Heart left ventricle (tissue), 16 donors: ENCODE data around the gene HAUS5. TPM values are rescaled to one million over a fixed set of nuclear protein-coding genes. Genes with fewer than 3 reads are reported as not detected.

Experiments
- ATAC-seq, 4 donors: fragments of 200-7000 bp; cut with Tn5 transposase; one replicate each; pipeline ENCODE4 v1.9.1; 2020 to 2022; ENCODE audit warnings: moderate library complexity in 4 of 4, mild to moderate bottlenecking in 3 of 4, moderate number of reproducible peaks in 1 of 4
- DNase-seq, 5 donors: peaks; one replicate each; pipeline ENCODE4 v3.0.0-alpha.2; 2020
- H3K27ac ChIP-seq, 12 donors: fragments of 200-600 bp; sonication (generic) in 4 of 12; one replicate each; pipeline versions ENCODE4 v1.5.0 to v1.8.0; 2016 to 2022; ENCODE audit warnings: mild to moderate bottlenecking in 2 of 12
- H3K27me3 ChIP-seq, 9 donors: fragments of 200-600 bp; sonication (generic) in 2 of 9; one replicate each; pipeline versions ENCODE4 v1.5.1 to v1.8.0; 2016 to 2022; ENCODE audit warnings: mild to moderate bottlenecking in 3 of 9
- H3K36me3 ChIP-seq, 9 donors: fragments of 200-600 bp; sonication (generic) in 2 of 9; one replicate each; pipeline versions ENCODE4 v1.5.0 to v1.8.0; 2018 to 2022; ENCODE audit warnings: mild to moderate bottlenecking in 2 of 9
- H3K4me1 ChIP-seq, 12 donors: fragments of 200-600 bp; sonication (generic) in 4 of 12; one replicate each; pipeline versions ENCODE4 v1.5.0 to v1.8.0; 2016 to 2022; ENCODE audit warnings: mild to moderate bottlenecking in 3 of 12
- H3K4me3 ChIP-seq, 12 donors: fragments of 200-600 bp; sonication (generic) in 4 of 12; one replicate each; pipeline versions ENCODE4 v1.5.0 to v1.8.0; 2017 to 2022; ENCODE audit warnings: mild to moderate bottlenecking in 9 of 12, moderate library complexity in 4 of 12
- H3K9me3 ChIP-seq, 12 donors: fragments of 200-600 bp; sonication (generic) in 4 of 12; one replicate each; pipeline versions ENCODE4 v1.5.0 to v1.8.0; 2016 to 2022; ENCODE audit warnings: mild to moderate bottlenecking in 1 of 12
- POLR2A ChIP-seq, 2 donors: fragments of 450-650 bp; IDR thresholded peaks; one replicate each; pipeline ENCODE4 v1.6.1; 2017; ENCODE audit warnings: antibody characterized with exemption in 2 of 2, mild to moderate bottlenecking in 2 of 2, moderate library complexity in 2 of 2
- WGBS, 4 donors: extraction: QIAGEN DNeasy Blood & Tissue Kit in 2 of 4; methylation state at CpG; one replicate each; pipeline versions ENCODE4 v1.1.5 to v1.1.7; 2013 to 2018; 5-methylcytosine and 5-hydroxymethylcytosine counted together
- intact Hi-C, 10 donors: fragments of 100-400 bp; cut with DNase I; formaldehyde crosslinking; loops; one replicate each; pipeline versions ENCODE4 v1.11.1 to v1.14.2; 2022
- polyA plus RNA-seq, 2 donors: library from polyadenylated mRNA; stranded (reverse); fragments of 200-250 nt; gene quantifications; one replicate each; pipeline ENCODE4 v1.2.3, GENCODE V29; 2013
- total RNA-seq, 9 donors: library from RNA; depleted of rRNA in 2 of 9; stranded (reverse); fragments of >200 nt in 2 of 9; fragmentation: NEBNext Ultra II Directional in 3 of 9; extraction: Animal tissue kit (Norgen Biotek cat#: 25700) in 3 of 9; gene quantifications; one replicate each; pipeline versions ENCODE4 v1.1.0 to v1.2.4, GENCODE V29; 2016 to 2023
- TF ChIP-seq, protein P1 (sequence below), 12 donors: fragments of 200-600 bp; sonication (generic) in 4 of 12; IDR thresholded peaks; one replicate each; pipeline versions ENCODE4 v1.5.0 to v1.8.0; 2018 to 2022; ENCODE audit warnings: antibody characterized with exemption in 12 of 12, mild to moderate bottlenecking in 5 of 12
- donor health status: ischemic (EF 13 %, LVEDD 7.1; RV severe dilation, severe dysfunction).
- donor health status: healthy with polysubstance abuse.
- donor health status: DM: no; HTN: yes; CAD: no.
- donor health status: DM: no; HTN: no; CAD: no.
- donor health status: ischemic (EF 25% LVEDD 6.9; RV normal size, moderate dysfunction).
- donor health status: ischemic (EF 25% LVEDD 5.7; RV mildly dilated, moderate dysfunction).
- donor health status: healthy.
- donor health status: DM: yes; HTN: yes; CAD: no.
- donor health status: ischemic (EF 35%, LVEDD 5.7; RV mildly dilated, moderate dysfunction).
- donor health status: nonischemic (EF 11% LVEDD 7.7; RV severe dilation, severe dysfunction).
- donor health status: DM: yes; HTN: yes; CAD: no.
- donor health status: PGD.
- donor health status: ischemic (EF 29% LVEDD 5.4; RV normal size, mild dysfunction).
- donor health status: nonischemic (EF 23%, LVEDD 6.1; RV moderate dilation, normal function).

HAUS5 gene
- total and polyA plus RNA-seq, 11 donors, result 1.9 to 9.0 (median 3.9) TPM

GRCh38 chr19:35628565-35629331, 16.2 kb downstream of the HAUS5 start, which contains the start of gene RBM42:
TSS of gene RBM42 (plus strand) at chr19:35629036. CDS start at chr19:35629154, 118 bp downstream.
- intact Hi-C loops, result loop anchor here in 2 of 10 donors (1.0 kb wide), 1 partner anchor 16 kb away; the partner anchor contains the start of gene HAUS5 (in 2 of the 2)
- DNase-seq (peak; percentile 97 to 98 (median 97)), ATAC-seq (peak; percentile 100)
- Histone ChIP-seq H3K4me1 (peaks cover 4 to 25% (median 14%) of the 10 kb centered on the region in 12 donors), H3K27ac (peak within 1 kb of the TSS; percentile 75 to 96 (median 92)), H3K36me3 (peaks cover 0 to 40% (median 36%) of the 10 kb centered on the region in 9 donors), H3K9me3 (no peaks in the 10 kb centered on the region), H3K4me3 (peak within 1 kb of the TSS; percentile 75 to 100 (median 95)), H3K27me3 (no peaks in the 10 kb centered on the region)
- TF ChIP-seq, protein P1, sequence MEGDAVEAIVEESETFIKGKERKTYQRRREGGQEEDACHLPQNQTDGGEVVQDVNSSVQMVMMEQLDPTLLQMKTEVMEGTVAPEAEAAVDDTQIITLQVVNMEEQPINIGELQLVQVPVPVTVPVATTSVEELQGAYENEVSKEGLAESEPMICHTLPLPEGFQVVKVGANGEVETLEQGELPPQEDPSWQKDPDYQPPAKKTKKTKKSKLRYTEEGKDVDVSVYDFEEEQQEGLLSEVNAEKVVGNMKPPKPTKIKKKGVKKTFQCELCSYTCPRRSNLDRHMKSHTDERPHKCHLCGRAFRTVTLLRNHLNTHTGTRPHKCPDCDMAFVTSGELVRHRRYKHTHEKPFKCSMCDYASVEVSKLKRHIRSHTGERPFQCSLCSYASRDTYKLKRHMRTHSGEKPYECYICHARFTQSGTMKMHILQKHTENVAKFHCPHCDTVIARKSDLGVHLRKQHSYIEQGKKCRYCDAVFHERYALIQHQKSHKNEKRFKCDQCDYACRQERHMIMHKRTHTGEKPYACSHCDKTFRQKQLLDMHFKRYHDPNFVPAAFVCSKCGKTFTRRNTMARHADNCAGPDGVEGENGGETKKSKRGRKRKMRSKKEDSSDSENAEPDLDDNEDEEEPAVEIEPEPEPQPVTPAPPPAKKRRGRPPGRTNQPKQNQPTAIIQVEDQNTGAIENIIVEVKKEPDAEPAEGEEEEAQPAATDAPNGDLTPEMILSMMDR (IDR thresholded peaks at IDR 0.05), result no peak
- peak in 1 of 2 donors; percentile 79 for TF ChIP-seq POLR2A (IDR thresholded peaks at IDR 0.05)
- 0% methylated on average over 33 to 56 of the region's 56 CpGs for WGBS, 4 donors

DNA sequence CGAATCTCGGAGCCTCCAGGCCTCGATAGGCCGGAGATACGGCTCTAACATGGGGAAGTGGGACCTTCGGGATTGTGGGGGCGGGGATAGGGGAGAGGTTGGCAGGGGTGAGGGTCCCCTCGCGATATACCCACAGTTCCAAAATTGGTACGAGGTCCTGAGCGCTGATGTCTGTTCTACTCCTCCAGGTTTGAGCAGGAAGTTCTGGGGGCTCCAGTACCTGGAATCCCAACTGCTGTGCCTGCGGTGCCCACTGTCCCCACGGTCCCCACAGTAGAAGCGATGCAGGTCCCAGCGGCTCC, 16.7 kb downstream of the HAUS5 start:
- TF ChIP-seq, protein P1 (IDR thresholded peaks at IDR 0.05), result no peak
- TF ChIP-seq POLR2A (IDR thresholded peaks at IDR 0.05), result no peak
- Histone ChIP-seq H3K4me1 (peaks cover 4 to 25% (median 14%) of the 10 kb centered on the region in 12 donors), H3K27ac (peak overlapping the region in 11 of 12 donors; percentile 83 to 96 (median 92)), H3K4me3 (peak overlapping the region; percentile 75 to 100 (median 95)), H3K27me3 (no peaks in the 10 kb centered on the region), H3K9me3 (no peaks in the 10 kb centered on the region), H3K36me3 (peaks cover 0 to 45% (median 41%) of the 10 kb centered on the region in 9 donors)
- ATAC-seq, result no peak
- 2 to 14% (median 5%) methylated on average over 10 to 15 of the region's 15 CpGs for WGBS, 4 donors
- DNase-seq, result no peak
- intact Hi-C loops, result no loop called here

DNA sequence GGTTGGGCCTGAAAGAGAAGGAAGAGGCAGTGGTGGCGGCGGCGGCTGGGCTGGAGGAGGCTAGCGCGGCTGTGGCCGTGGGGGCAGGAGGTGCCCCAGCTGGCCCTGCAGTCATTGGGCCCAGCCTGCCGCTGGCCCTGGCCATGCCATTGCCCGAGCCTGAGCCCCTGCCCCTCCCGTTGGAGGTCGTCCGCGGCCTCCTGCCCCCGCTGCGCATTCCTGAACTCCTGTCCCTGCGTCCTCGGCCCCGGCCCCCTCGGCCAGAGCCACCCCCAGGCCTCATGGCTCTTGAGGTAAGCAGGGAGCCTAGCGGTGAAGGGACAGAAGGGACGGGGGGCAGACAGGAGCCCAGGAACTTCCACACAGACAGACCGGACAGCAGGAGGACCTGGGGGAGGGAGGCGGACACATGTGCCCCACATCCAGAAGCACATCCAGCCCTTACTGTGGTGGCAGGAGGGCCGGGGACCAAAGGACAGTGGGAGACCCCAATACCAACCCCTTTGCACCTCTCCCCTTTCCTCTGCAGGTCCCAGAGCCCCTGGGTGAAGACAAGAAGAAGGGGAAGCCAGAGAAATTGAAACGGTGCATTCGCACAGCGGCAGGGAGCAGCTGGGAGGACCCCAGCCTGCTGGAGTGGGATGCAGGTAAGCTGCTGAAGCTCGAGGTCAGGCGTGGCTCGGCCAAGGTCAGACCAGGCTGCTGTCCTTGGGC, 21.3 kb downstream of the HAUS5 start:
- TF ChIP-seq POLR2A (IDR thresholded peaks at IDR 0.05), result no peak
- no peak for DNase-seq
- ATAC-seq, result no peak
- Histone ChIP-seq H3K4me1 (peaks cover 4 to 16% (median 11%) of the 10 kb centered on the region in 12 donors), H3K9me3 (no peaks in the 10 kb centered on the region), H3K27me3 (no peaks in the 10 kb centered on the region), H3K36me3 (peaks cover 0 to 86% (median 81%) of the 10 kb centered on the region in 9 donors), H3K4me3 (no peak overlapping the region), H3K27ac (no peak overlapping the region)
- intact Hi-C loops, result no loop called here
- WGBS, 4 donors, result 92 to 93% (median 93%) methylated on average over 16 to 29 of the region's 29 CpGs

GRCh38 chr19:35636651-35637050, 24.1 kb downstream of the HAUS5 start:
- no peaks in the 10 kb centered on the region for H3K9me3 ChIP-seq
- ATAC-seq (no peak), DNase-seq (no peak)
- no peak overlapping the region for H3K4me3 ChIP-seq
- H3K36me3 ChIP-seq, result peaks cover 0 to 67% (median 66%) of the 10 kb centered on the region in 9 donors
- WGBS, 4 donors, result 60 to 98% (median 94%) methylated on average over 3 of the region's 3 CpGs
- no peak overlapping the region for H3K27ac ChIP-seq
- H3K4me1 ChIP-seq, result peaks cover 0 to 5% (median 0%) of the 10 kb centered on the region in 12 donors
- intact Hi-C loops, result no loop called here
- H3K27me3 ChIP-seq, result no peaks in the 10 kb centered on the region
- TF ChIP-seq, protein P1 (IDR thresholded peaks at IDR 0.05), result no peak
- TF ChIP-seq POLR2A (IDR thresholded peaks at IDR 0.05), result no peak
